Neuronal stem cell (in vitro differentiated cells): ENCODE data around the gene KRT15.

Source experiments
- DNase-seq: peaks from one replicate; pipeline ENCODE4 v3.0.0-alpha.2; 2013; ENCODE audit warnings: low spot score
- H2AFZ ChIP-seq: one replicate; pipeline ENCODE4 v1.6.1; 2013; ENCODE audit warnings: mild to moderate bottlenecking, low read length, inconsistent platforms
- H2AK5ac ChIP-seq: 2 replicates; pipeline ENCODE4 v1.6.1; 2013; ENCODE audit warnings: low read depth, mild to moderate bottlenecking, inconsistent platforms, low read length, moderate library complexity, mixed read lengths
- H2BK120ac ChIP-seq: 2 replicates; pipeline ENCODE4 v1.6.1; 2013; ENCODE audit warnings: low read depth, mild to moderate bottlenecking, inconsistent platforms, low read length, moderate library complexity, mixed read lengths
- H2BK12ac ChIP-seq: one replicate; pipeline ENCODE4 v1.6.1; 2013; ENCODE audit warnings: low read length, inconsistent platforms
- H2BK15ac ChIP-seq: 2 replicates; pipeline ENCODE4 v1.6.1; 2013; ENCODE audit warnings: mild to moderate bottlenecking, low read length, inconsistent platforms, mixed read lengths
- H2BK5ac ChIP-seq: one replicate; pipeline ENCODE4 v1.6.1; 2013; ENCODE audit warnings: inconsistent platforms, mild to moderate bottlenecking, low read length, moderate library complexity
- H3K14ac ChIP-seq: one replicate; pipeline ENCODE4 v1.6.1; 2013; ENCODE audit warnings: low read length, inconsistent platforms
- H3K18ac ChIP-seq: 2 replicates; pipeline ENCODE4 v1.6.1; 2013; ENCODE audit warnings: low read length, inconsistent platforms
- H3K23ac ChIP-seq: 2 replicates; pipeline ENCODE4 v1.6.1; 2013; ENCODE audit warnings: low read depth, mild to moderate bottlenecking, mixed read lengths, low read length, inconsistent platforms; ENCODE audit not compliant: poor library complexity
- H3K27ac ChIP-seq: replicated peaks from 3 replicates; pipeline ENCODE4 v1.5.1; 2013; ENCODE audit warnings: low read length, inconsistent platforms
- H3K27me3 ChIP-seq, 3 experiments: 2 replicates each; pipeline ENCODE4 v1.6.1; 2013; ENCODE audit warnings: low read length in 3 of 3, mild to moderate bottlenecking in 2 of 3, inconsistent platforms in 1 of 3, low read depth in 1 of 3, mixed read lengths in 1 of 3, moderate library complexity in 1 of 3; ENCODE audit not compliant: control insufficient read depth in 3 of 3, insufficient read depth in 3 of 3
- H3K36me3 ChIP-seq, 2 donors: replicated peaks in 1 of 2; 2 replicates each; pipeline ENCODE4 v1.6.1; 2013; ENCODE audit warnings: low read length in 2 of 2; ENCODE audit not compliant: control insufficient read depth in 2 of 2, insufficient read depth in 2 of 2
- H3K4ac ChIP-seq: 2 replicates; pipeline ENCODE4 v1.6.1; 2013; ENCODE audit warnings: inconsistent platforms, mild to moderate bottlenecking, low read length, moderate library complexity
- H3K4me1 ChIP-seq, 2 donors: 1 replicate in 1 of 2; 2 replicates in 1 of 2; pipeline ENCODE4 v1.6.1; 2013; ENCODE audit warnings: low read length in 2 of 2, low read depth in 1 of 2; ENCODE audit not compliant: control insufficient read depth in 2 of 2, insufficient read depth in 1 of 2
- H3K4me2 ChIP-seq: one replicate; pipeline ENCODE4 v1.6.1; 2013; ENCODE audit warnings: mild to moderate bottlenecking, low read length, inconsistent platforms; ENCODE audit not compliant: insufficient read depth, poor library complexity, severe bottlenecking
- H3K4me3 ChIP-seq, 2 donors: 2 replicates each; pipeline ENCODE4 v1.5.1; 2013; ENCODE audit warnings: low read length in 2 of 2, mild to moderate bottlenecking in 2 of 2, inconsistent platforms in 1 of 2, moderate library complexity in 1 of 2
- H3K79me1 ChIP-seq: one replicate; pipeline ENCODE4 v1.6.1; 2013; ENCODE audit warnings: low read depth, mild to moderate bottlenecking, inconsistent platforms, low read length, moderate library complexity
- H3K9ac ChIP-seq: one replicate; pipeline ENCODE4 v1.6.1; 2013; ENCODE audit warnings: mild to moderate bottlenecking, low read depth, low read length, inconsistent platforms; ENCODE audit not compliant: poor library complexity
- H3K9me3 ChIP-seq, 2 donors: replicated peaks in 1 of 2; 2 replicates each; pipeline versions ENCODE3 to v1.6.1; 2013; ENCODE audit warnings: low read length in 2 of 2, mild to moderate bottlenecking in 2 of 2, inconsistent platforms in 1 of 2, low read depth in 1 of 2, mixed read lengths in 1 of 2, moderate library complexity in 1 of 2; ENCODE audit not compliant: control insufficient read depth in 2 of 2, insufficient read depth in 1 of 2
- H4K8ac ChIP-seq: one replicate; pipeline ENCODE4 v1.6.1; 2013; ENCODE audit warnings: low read depth, mild to moderate bottlenecking, inconsistent platforms, low read length, moderate library complexity
- H4K91ac ChIP-seq: one replicate; pipeline ENCODE4 v1.6.1; 2013; ENCODE audit warnings: low read length, low read depth, mild to moderate bottlenecking, inconsistent platforms; ENCODE audit not compliant: poor library complexity
- WGBS, 2 donors: extraction: QIAGEN DNeasy Blood & Tissue Kit; methylation state at CpG; one replicate each; pipeline ENCODE4 v1.1.7; 2013; ENCODE audit warnings: missing lambda C conversion rate in 2 of 2, mixed read lengths in 1 of 2; ENCODE audit not compliant: insufficient read length in 2 of 2, insufficient replicate concordance in 1 of 2; ENCODE audit errors: extremely low coverage in 2 of 2; 5-methylcytosine and 5-hydroxymethylcytosine counted together

Gene KRT15

DNA sequence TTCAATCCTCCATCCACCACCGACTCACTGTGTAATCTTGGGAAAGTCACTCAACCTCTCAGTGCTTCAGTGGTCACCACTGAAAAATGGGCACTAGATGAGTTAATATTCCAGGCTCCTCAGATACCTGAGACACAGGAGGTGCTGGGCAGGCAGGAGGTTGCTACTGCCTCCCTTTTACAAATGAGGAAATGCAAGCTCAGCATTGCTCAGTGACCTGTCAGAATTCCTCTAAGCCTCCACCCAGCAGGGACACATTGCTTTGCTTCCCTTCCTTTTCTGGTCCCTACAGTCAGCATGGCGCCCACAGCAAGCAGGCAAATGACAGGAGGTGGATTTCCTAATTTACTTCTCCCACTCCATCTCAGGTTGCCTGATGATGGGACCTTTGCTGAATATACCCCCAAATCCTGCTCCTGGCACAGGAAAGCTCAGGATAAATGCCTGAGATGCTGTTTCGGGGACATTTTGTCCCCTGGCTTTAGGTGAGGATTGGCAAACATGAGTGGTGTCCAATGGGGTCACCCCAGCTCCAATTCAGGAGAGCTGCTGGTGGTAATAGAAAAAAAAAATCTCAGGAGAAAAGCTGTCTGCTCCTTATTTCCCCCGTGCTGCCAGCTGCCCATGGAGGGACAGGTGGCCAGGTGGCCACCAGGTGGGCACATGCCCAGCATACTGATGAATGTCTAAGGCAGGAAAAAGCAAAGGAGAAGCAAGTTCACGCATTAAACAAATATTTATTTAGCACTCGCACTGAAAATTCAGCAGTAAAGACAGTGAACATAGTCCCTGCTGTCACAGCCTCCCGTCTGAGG is 8.2 kb downstream of the KRT15 start:
- Histone ChIP-seq H3K9ac (no peak overlapping the region), H3K36me3 (no peaks in the 10 kb centered on the region), H4K8ac (no peak overlapping the region), H3K4me3 (no peak overlapping the region), H3K4me2 (no peak overlapping the region), H2BK15ac (no peak overlapping the region), H3K4me1 (peaks cover 0 to 2% of the 10 kb centered on the region in 2 donors), H2BK5ac (no peak overlapping the region), H4K91ac (no peak overlapping the region), H3K9me3 (no peaks in the 10 kb centered on the region), H2AK5ac (no peak overlapping the region), H3K4ac (no peak overlapping the region), H3K27me3 (peaks cover 0 to 9% (median 0%) of the 10 kb centered on the region in 3 experiments), H2BK12ac (no peak overlapping the region), H3K23ac (no peak overlapping the region), H2AFZ (no peak overlapping the region), H3K14ac (no peak overlapping the region), H3K18ac (no peak overlapping the region), H2BK120ac (no peak overlapping the region), H3K27ac (no peak overlapping the region), H3K79me1 (no peaks in the 10 kb centered on the region)
- no peak for DNase-seq
- no CpG with 5 or more reads among the region's 7 CpGs for WGBS, 2 donors

- H3K27me3 ChIP-seq, result peaks cover 0 to 10% (median 0%) of the 10 kb centered on the region in 3 experiments
- H3K79me1 ChIP-seq, result no peaks in the 10 kb centered on the region
- no peaks in the 10 kb centered on the region for H3K36me3 ChIP-seq
- H2BK5ac ChIP-seq, result no peak overlapping the region
- peak overlapping the region; percentile 51 for H3K18ac ChIP-seq
- no peaks in the 10 kb centered on the region for H3K9me3 ChIP-seq
- H2BK15ac ChIP-seq, result no peak overlapping the region
- no peak overlapping the region for H3K23ac ChIP-seq
- no peak overlapping the region for H3K4me2 ChIP-seq
- no peak overlapping the region for H2BK120ac ChIP-seq
- no peak overlapping the region for H3K27ac ChIP-seq
- H2BK12ac ChIP-seq, result no peak overlapping the region
- H3K4ac ChIP-seq, result no peak overlapping the region
- no peak overlapping the region for H2AK5ac ChIP-seq
- H3K4me3 ChIP-seq, result no peak overlapping the region
- no peak overlapping the region for H3K9ac ChIP-seq
- no peak overlapping the region for H2AFZ ChIP-seq
- WGBS, 2 donors, result no CpG with 5 or more reads among the region's 10 CpGs
- peaks cover 0 to 2% of the 10 kb centered on the region in 2 donors for H3K4me1 ChIP-seq
- H4K91ac ChIP-seq, result no peak overlapping the region
- H3K14ac ChIP-seq, result no peak overlapping the region
- no peak for DNase-seq
- no peak overlapping the region for H4K8ac ChIP-seq
Observed at GRCh38 chr17:41507315-41507880, 11.3 kb downstream of the KRT15 start.

GRCh38 chr17:41505809-41506767 is 12.6 kb downstream of the KRT15 start:
- H3K23ac ChIP-seq, result no peak overlapping the region
- H4K8ac ChIP-seq, result no peak overlapping the region
- H3K36me3 ChIP-seq, result no peaks in the 10 kb centered on the region
- H3K27ac ChIP-seq, result no peak overlapping the region
- H2BK12ac ChIP-seq, result no peak overlapping the region
- no peak overlapping the region for H2BK15ac ChIP-seq
- no peak overlapping the region for H3K14ac ChIP-seq
- no peaks in the 10 kb centered on the region for H3K9me3 ChIP-seq
- H3K9ac ChIP-seq, result no peak overlapping the region
- DNase-seq, result no peak
- no peak overlapping the region for H4K91ac ChIP-seq
- peaks cover 0 to 4% of the 10 kb centered on the region in 2 donors for H3K4me1 ChIP-seq
- H3K79me1 ChIP-seq, result no peaks in the 10 kb centered on the region
- H2AFZ ChIP-seq, result no peak overlapping the region
- no peak overlapping the region for H3K4me3 ChIP-seq
- WGBS, 2 donors, result no CpG with 5 or more reads among the region's 14 CpGs
- H2BK5ac ChIP-seq, result no peak overlapping the region
- H3K18ac ChIP-seq, result no peak overlapping the region
- no peak overlapping the region for H3K4ac ChIP-seq
- H2AK5ac ChIP-seq, result peak overlapping the region; percentile 30
- H2BK120ac ChIP-seq, result no peak overlapping the region
- H3K4me2 ChIP-seq, result no peak overlapping the region
- H3K27me3 ChIP-seq, result peaks cover 0 to 12% (median 0%) of the 10 kb centered on the region in 3 experiments
